Measurements from ENCODE around the gene RYR2. TPM values are rescaled to one million over a fixed set of nuclear protein-coding genes. Genes with fewer than 3 reads are reported as not detected.

Gene RYR2
- total RNA-seq, 1 experiment from 2014 or later, result 2.8 TPM

- H3K36me3 ChIP-seq (ENCODE audit: insufficient read depth, low read length, poor library complexity, severe bottlenecking), result no peaks in the 10 kb centered on the region
- H3K4me1 ChIP-seq (ENCODE audit: insufficient read depth, low read length, poor library complexity, severe bottlenecking), result no peaks in the 10 kb centered on the region
- TF ChIP-seq, protein P1, sequence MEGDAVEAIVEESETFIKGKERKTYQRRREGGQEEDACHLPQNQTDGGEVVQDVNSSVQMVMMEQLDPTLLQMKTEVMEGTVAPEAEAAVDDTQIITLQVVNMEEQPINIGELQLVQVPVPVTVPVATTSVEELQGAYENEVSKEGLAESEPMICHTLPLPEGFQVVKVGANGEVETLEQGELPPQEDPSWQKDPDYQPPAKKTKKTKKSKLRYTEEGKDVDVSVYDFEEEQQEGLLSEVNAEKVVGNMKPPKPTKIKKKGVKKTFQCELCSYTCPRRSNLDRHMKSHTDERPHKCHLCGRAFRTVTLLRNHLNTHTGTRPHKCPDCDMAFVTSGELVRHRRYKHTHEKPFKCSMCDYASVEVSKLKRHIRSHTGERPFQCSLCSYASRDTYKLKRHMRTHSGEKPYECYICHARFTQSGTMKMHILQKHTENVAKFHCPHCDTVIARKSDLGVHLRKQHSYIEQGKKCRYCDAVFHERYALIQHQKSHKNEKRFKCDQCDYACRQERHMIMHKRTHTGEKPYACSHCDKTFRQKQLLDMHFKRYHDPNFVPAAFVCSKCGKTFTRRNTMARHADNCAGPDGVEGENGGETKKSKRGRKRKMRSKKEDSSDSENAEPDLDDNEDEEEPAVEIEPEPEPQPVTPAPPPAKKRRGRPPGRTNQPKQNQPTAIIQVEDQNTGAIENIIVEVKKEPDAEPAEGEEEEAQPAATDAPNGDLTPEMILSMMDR (conservative IDR thresholded peaks at IDR 0.05; ENCODE audit: low read depth, low read length), result no peak
- TF ChIP-seq EZH2 (IDR thresholded peaks at IDR 0.05; ENCODE audit: borderline replicate concordance, low read depth, low read length, poor library complexity, severe bottlenecking), result no peak
- H3K9me3 ChIP-seq (ENCODE audit: low read depth, low read length, poor library complexity, severe bottlenecking), result no peaks in the 10 kb centered on the region
- DNase-seq (ENCODE audit: low spot score), result no peak
- intact Hi-C loops (cut with micrococcal nuclease; ENCODE audit: unreplicated experiment), result no loop called here
- CTCF ChIA-PET, result no interaction called here
- H3K4me3 ChIP-seq (ENCODE audit: low read depth, low read length, poor library complexity, severe bottlenecking), result no peak overlapping the region
- H3K27me3 ChIP-seq (replicated peaks; ENCODE audit: insufficient read depth, low read depth, low read length, poor library complexity), result no peaks in the 10 kb centered on the region
- H3K27ac ChIP-seq (ENCODE audit: low read depth, low read length, poor library complexity, severe bottlenecking), result no peak overlapping the region
- POLR2A ChIA-PET (ENCODE audit: low non-redundant PET), result no interaction called here
- no TSS peak for BruUV-seq (replicated peaks)
Observed at GRCh38 chr1:237071641-237072420, 29.8 kb downstream of the RYR2 start.

GRCh38 chr1:237074371-237075117 is 32.6 kb downstream of the RYR2 start:
- no peak overlapping the region for H3K27ac ChIP-seq (ENCODE audit: low read depth, low read length, poor library complexity, severe bottlenecking)
- no peak for DNase-seq (ENCODE audit: low spot score)
- CTCF ChIA-PET, result no interaction called here
- intact Hi-C loops (cut with micrococcal nuclease; ENCODE audit: unreplicated experiment), result no loop called here
- no TSS peak for BruUV-seq (replicated peaks)
- no peaks in the 10 kb centered on the region for H3K4me1 ChIP-seq (ENCODE audit: insufficient read depth, low read length, poor library complexity, severe bottlenecking)
- TF ChIP-seq, protein P1 (conservative IDR thresholded peaks at IDR 0.05; ENCODE audit: low read depth, low read length), result no peak
- TF ChIP-seq EZH2 (IDR thresholded peaks at IDR 0.05; ENCODE audit: borderline replicate concordance, low read depth, low read length, poor library complexity, severe bottlenecking), result no peak
- H3K27me3 ChIP-seq (replicated peaks; ENCODE audit: insufficient read depth, low read depth, low read length, poor library complexity), result no peaks in the 10 kb centered on the region
- no peaks in the 10 kb centered on the region for H3K9me3 ChIP-seq (ENCODE audit: low read depth, low read length, poor library complexity, severe bottlenecking)
- H3K4me3 ChIP-seq (ENCODE audit: low read depth, low read length, poor library complexity, severe bottlenecking), result no peak overlapping the region
- POLR2A ChIA-PET (ENCODE audit: low non-redundant PET), result no interaction called here
- no peaks in the 10 kb centered on the region for H3K36me3 ChIP-seq (ENCODE audit: insufficient read depth, low read length, poor library complexity, severe bottlenecking)

DNA sequence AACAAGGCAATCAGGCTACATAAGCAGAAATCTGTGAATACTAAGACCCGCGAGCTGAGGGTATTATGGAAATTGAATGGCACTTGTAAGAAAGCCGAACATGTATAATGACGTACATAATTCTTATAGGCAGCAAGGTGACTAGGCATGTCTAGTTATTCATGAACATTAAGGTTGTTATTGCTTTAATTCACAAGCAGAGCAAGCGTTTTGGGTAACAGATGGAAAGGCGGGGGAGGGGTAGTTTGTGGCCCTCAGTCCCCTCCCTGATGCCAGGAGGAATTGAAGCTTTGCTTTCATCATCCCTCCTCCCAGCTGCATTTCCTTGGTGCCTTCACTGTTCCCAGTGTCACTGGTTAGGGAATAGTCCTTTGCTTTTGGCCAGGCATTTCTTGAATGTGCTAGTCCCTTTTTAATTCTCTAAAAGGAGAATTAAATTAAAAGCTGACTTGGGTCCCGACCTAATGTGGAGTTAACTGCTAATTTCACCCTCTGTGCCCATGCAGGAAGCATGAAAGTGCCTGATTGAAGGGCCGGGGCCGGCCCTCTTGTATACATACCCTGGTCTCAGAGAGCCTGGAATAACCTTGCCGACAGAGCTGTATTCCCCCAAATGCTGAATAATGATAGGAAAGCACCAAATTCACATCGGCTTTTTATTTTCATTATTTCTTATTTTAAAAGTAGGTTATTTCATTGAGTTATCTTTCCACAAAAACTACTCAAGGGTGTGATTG is 42.5 kb downstream of the RYR2 start:
- no peaks in the 10 kb centered on the region for H3K9me3 ChIP-seq (ENCODE audit: low read depth, low read length, poor library complexity, severe bottlenecking)
- no peaks in the 10 kb centered on the region for H3K36me3 ChIP-seq (ENCODE audit: insufficient read depth, low read length, poor library complexity, severe bottlenecking)
- no peak for DNase-seq (ENCODE audit: low spot score)
- H3K4me1 ChIP-seq (ENCODE audit: insufficient read depth, low read length, poor library complexity, severe bottlenecking), result no peaks in the 10 kb centered on the region
- no peak overlapping the region for H3K27ac ChIP-seq (ENCODE audit: low read depth, low read length, poor library complexity, severe bottlenecking)
- no peak overlapping the region for H3K4me3 ChIP-seq (ENCODE audit: low read depth, low read length, poor library complexity, severe bottlenecking)
- intact Hi-C loops (cut with micrococcal nuclease; ENCODE audit: unreplicated experiment), result no loop called here
- no peaks in the 10 kb centered on the region for H3K27me3 ChIP-seq (replicated peaks; ENCODE audit: insufficient read depth, low read depth, low read length, poor library complexity)
- BruUV-seq (replicated peaks), result no TSS peak
- ChIA-PET CTCF (no interaction called here), POLR2A (ENCODE audit: low non-redundant PET) (no interaction called here)
- TF ChIP-seq, protein P1 (conservative IDR thresholded peaks at IDR 0.05; ENCODE audit: low read depth, low read length), result no peak
- no peak for TF ChIP-seq EZH2 (IDR thresholded peaks at IDR 0.05; ENCODE audit: borderline replicate concordance, low read depth, low read length, poor library complexity, severe bottlenecking)

Data from A673 (cell line).